ENCODE results near the gene OLR1.
"Not testable (repeated sequence)": the region's sequence is repeated elsewhere in the genome, so short reads cannot be mapped to it uniquely, and the experiment has no call there.

OLR1 gene

GRCh38 chr12:10171973-10172728, at the start of gene OLR1:
Gene OLR1 (minus strand): TSS chr12:10172132. CDS start chr12:10172077, 55 bp downstream.
- no peak for DNase-seq (ENCODE audit: low read depth, low spot score)

DNA sequence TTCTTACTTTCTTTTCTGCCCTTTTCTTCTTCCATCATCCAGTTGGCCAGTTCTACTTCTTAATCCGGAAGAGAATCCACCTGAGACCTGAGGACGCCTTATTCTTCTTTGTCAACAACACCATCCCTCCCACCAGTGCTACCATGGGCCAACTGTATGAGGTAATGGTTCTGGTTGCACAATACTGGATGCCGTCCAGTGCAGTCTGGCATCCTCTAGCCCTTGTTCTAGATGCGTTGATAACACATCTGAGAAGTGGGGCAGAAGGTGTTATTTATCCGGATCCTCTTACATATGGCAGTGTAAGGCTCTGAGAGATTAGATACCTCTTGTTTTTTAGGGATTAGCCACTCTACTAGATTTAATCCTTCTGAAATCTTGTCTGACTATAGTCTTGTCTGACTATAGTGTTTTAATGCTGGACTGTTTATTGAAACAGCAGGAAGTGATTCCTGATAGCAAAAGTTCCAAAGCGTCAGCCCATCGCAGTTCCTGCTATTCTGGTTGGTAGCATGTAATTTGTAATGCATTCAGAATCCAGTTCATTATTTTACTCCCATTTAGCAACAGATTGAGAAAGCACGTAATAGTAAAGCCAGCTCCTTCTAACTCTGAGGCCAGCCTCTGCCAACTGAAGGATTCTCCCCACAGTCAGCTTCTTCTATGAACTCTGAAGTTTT, 48.6 kb upstream of the OLR1 start:
- DNase-seq (ENCODE audit: low read depth, low spot score) = no peak

DNA sequence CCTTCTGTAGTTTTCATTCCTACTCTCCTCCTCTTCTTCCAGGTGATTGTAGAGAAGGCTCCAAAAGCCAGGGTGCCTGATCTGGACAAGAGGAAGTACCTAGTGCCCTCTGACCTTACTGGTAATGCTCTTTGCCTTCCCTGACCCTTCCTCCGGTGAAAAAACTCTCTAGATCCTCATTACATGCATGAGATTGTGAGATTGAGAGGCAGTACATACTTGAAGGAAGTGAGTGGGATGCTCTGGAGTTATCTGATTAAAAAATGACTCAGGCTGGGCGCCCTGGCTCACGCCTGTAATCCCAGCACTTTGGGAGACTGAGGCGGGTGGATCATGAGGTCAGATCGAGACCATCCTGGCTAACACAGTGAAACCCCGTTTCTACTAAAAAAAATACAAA, 46.1 kb upstream of the OLR1 start:
- no peak for DNase-seq (ENCODE audit: low read depth, low spot score)

DNA sequence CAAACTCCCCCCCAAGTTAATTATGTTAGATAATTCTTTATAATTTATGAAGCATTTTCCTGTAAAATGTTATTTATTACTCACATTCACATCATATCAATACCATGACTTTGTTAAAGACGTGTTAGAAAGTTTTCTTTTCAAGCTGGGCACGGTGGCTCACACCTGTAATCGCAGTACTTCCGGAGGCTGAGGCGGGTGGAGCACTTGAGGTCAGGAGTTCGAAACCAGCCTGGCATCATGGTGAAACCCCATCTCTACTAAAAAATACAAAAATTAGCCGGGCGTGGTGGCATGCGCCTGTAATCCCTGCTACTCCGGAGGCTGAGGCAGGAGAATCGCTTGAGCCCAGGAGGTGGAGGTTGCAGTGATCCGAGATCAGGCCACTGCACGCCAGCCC, 44.0 kb upstream of the OLR1 start:
- DNase-seq (ENCODE audit: low read depth, low spot score) = not testable (repeated sequence)

DNA sequence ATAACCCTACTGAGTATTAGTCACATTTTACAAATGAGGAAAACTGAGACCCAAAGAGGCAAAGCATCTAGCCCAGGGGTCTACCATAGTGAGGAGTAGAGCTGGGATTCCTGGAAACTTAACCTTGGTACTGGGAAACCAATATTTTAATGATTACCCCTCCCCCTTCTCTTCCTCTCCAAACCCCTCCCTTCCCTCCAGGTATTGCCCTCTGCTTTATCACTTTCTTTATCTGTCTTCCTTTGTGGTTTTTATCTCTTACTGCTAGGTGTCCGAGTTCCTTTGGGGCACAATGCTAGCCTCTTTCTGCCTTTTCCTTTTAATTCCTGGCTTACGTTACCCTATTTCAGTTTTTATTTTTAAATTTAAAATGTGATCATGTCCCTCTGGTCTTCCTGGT, 43.5 kb upstream of the OLR1 start:
- no peak for DNase-seq (ENCODE audit: low read depth, low spot score)

DNA sequence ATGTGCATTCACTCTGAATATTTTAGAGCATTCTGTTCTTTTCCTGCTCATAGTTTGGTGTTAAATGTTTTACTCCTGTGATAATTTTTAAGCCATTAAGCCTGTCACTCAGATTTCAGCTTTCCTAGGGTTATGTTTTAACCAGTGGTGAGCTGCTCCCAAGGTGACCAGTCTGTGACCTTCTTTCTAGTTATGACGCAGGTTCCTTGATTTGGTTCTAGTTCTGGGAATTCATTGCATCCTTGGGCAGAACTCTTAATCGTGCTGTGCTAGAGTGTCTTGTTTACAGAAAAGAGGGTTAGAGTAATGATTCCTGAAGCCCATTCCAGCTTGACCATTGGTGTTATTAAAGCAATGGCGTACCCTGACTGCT, 42.9 kb upstream of the OLR1 start:
- DNase-seq (ENCODE audit: low read depth, low spot score) = no peak

DNA sequence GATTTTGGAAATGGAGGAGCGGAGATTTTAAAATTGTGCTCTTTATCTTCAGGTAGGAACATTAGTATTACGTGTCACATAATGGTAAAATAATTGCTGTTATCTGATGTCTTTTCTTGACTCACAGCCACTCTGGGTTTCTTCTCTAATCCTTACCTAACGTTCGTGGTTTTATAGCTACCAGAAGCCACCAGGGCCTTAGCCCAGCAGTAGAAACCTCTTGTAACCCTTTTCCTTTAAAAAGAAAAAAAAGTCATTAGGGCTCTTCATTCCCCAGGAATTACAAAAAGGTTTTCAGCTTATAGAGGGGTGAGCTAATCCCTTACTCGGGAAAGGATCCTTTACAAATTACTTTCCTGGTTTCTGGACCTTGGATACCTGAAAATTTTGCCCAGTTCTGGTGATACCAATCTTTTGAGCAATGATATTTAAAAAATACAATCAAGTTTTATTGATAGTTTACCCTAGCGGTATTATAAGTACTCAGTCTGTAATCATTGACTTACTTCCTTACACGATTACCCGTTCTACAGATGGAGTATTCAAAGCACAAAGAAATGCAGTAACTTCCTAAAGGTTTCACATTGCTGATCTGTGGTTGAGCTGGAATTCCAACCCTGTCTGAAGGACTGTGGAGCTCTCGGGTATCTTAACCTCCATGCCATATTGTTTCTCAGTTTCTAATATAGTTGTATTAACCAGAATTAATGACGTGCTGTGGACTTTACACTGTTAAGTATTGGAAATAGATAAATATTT, 42.4 kb upstream of the OLR1 start:
- DNase-seq (ENCODE audit: low read depth, low spot score) = no peak

DNA sequence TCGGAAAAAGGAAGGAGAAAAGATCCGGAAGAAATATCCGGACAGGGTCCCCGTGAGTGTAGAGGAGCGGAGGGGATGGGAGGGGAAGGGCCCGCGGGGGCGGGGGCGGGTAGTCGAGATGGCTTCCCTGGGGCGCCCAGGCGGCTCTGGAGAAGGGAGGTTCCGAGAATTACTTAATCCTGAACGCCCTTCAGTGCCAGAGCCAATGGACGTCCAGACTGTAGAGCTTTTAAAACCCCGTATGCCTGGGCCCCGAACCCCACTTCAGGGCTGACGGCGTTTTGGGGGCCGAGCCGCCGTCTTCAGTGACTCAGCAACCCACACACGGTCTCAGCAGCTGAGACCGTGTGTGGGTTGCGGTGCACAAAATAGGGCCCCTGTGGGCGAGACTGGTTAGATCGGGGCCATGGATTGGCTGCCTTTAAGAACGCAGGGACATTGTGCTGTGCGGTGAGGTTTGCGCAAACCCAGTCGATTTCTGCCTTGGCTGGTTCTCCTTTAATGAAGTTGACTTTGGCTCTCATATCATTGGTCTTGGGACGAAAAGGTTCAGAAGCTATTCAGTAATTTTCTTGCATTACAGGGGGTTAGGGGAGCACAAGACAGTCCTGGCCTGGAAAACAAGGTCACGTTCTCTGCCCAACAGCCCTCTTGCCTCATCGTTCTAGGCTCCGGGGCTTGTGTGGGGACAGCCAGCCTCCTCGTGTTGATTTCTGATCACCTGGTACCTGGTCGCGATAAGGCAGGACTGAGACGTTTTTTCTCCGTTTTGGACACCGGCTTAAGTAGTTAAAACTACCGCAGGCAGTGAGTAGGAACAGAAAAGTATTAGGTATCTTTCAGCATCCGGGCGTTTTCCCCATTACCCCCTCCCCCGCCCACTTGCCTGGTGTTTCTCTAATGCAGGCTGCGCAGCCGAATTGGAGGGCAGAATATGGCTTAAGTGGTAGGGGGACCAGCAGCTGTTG, 41.5 kb upstream of the OLR1 start:
- DNase-seq (ENCODE audit: low read depth, low spot score) = no peak

- peak; percentile 57 for DNase-seq (ENCODE audit: low read depth, low spot score)
These were observed 40.8 kb upstream of the OLR1 start, which contains the start of gene GABARAPL1 for GRCh38 chr12:10212739-10213131. Gene GABARAPL1 (plus strand): TSS chr12:10212877. CDS start chr12:10213130, 253 bp downstream.

DNA sequence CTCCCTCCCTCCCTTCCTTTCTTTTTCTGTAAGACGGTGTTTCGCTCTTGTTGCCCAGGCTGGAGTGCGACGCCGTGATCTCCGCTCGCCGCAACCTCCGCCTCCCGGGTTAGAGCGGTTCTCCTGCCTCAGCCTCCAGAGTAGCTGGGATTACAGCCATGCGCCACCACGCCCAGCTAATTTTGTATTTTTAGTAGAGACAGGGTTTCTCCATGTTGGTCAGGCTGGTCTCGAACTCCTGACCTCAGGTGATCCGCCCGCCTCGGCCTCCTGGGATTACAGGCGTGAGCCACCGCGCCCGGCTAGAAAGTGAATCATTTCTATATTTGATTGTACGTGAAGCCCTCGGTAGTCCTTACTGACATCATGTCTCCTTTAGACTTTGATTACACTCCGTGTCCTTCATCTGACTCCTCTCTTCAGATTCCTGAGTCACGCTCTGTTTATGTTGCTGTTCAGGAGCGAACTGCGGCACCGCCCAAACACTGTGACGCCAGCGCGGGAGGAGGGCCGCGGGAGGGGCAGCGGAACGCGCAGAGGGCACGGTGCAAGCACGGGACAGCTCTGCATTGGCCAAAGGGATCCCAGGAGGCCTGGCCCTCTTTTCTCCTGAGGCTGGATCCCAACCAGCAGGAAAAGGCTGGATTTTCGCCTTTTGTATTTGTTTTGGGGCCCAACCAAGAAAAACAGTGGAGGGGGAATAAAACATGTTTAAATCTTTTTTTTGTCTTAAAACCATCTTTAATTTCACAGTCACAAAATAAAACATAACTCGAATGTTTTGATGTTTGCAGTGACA, 40.2 kb upstream of the OLR1 start:
- DNase-seq (ENCODE audit: low read depth, low spot score) = peak; percentile 94

GRCh38 chr12:10211101-10211939, 39.4 kb upstream of the OLR1 start:
- no peak for DNase-seq (ENCODE audit: low read depth, low spot score)

GRCh38 chr12:10210225-10210624, 38.3 kb upstream of the OLR1 start:
- no peak for DNase-seq (ENCODE audit: low read depth, low spot score)

GRCh38 chr12:10207136-10207535, 35.2 kb upstream of the OLR1 start:
- no peak for DNase-seq (ENCODE audit: low read depth, low spot score)

GRCh38 chr12:10205220-10205807, 33.4 kb upstream of the OLR1 start:
- DNase-seq (ENCODE audit: low read depth, low spot score) = no peak

- not testable (repeated sequence) for DNase-seq (ENCODE audit: low read depth, low spot score)
These were observed 32.6 kb upstream of the OLR1 start for GRCh38 chr12:10204495-10204894.

- DNase-seq (ENCODE audit: low read depth, low spot score) = no peak
These were observed 25.9 kb upstream of the OLR1 start for GRCh38 chr12:10197879-10198278.

- no peak for DNase-seq (ENCODE audit: low read depth, low spot score)
These were observed 24.3 kb upstream of the OLR1 start for GRCh38 chr12:10196210-10196609.

DNA sequence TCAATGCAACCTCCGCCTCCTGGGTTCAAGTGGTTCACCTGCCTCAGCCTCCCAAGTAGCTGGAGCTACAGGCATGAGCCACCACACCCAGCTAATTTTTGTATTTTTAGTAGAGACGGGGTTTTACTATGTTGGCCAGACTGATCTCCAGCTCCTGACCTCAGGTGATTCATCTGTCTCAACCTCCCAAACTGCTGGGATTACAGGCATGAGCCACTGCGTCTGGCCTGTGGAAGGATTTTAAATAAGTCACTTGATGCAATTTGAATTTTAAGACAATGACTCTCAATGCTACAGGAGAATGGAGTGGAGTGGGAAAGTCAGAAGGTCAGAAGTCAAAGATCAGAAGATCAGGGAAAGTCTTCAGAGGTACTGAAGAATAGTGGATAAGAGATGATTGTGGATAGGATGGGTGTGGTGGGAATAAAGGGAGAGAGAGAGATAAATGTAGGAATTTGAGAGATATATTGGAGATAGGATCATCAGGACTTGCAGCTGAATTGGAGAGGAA, 22.3 kb upstream of the OLR1 start:
- DNase-seq (ENCODE audit: low read depth, low spot score) = no peak

- no peak for DNase-seq (ENCODE audit: low read depth, low spot score)
These were observed 19.9 kb upstream of the OLR1 start for GRCh38 chr12:10191865-10192264.
